DMS79 (cell line): ENCODE measurements around the gene DIAPH3.
"Not testable (repeated sequence)": the region's sequence is repeated elsewhere in the genome, so short reads cannot be mapped to it uniquely, and the experiment has no call there.

Source experiments
- DNase-seq: peaks from one replicate; lab custom pipeline; 2025; lab: John Stamatoyannopoulos, UW

DIAPH3 gene

GRCh38 chr13:60093425-60094019 is 70.2 kb downstream of the DIAPH3 start:
- no peak for DNase-seq

GRCh38 chr13:60091573-60091972 is 72.2 kb downstream of the DIAPH3 start:
- DNase-seq, result no peak

- no peak for DNase-seq
These were observed 73.2 kb downstream of the DIAPH3 start for GRCh38 chr13:60090574-60090973.

GRCh38 chr13:60083780-60084179 is 79.9 kb downstream of the DIAPH3 start:
- DNase-seq, result not testable (repeated sequence)

GRCh38 chr13:60080850-60081249 is 82.9 kb downstream of the DIAPH3 start:
- no peak for DNase-seq

GRCh38 chr13:60078226-60078625 is 85.5 kb downstream of the DIAPH3 start:
- no peak for DNase-seq

- no peak for DNase-seq
These were observed 87.9 kb downstream of the DIAPH3 start for GRCh38 chr13:60075850-60076249.

GRCh38 chr13:60074397-60074796 is 89.3 kb downstream of the DIAPH3 start:
- no peak for DNase-seq

GRCh38 chr13:60066226-60066625 is 97.5 kb downstream of the DIAPH3 start:
- no peak for DNase-seq

- no peak for DNase-seq
These were observed 101.2 kb downstream of the DIAPH3 start for GRCh38 chr13:60062502-60062901.

- DNase-seq, result no peak
These were observed 102.0 kb downstream of the DIAPH3 start for GRCh38 chr13:60061737-60062136.

- DNase-seq, result no peak
These were observed 111.9 kb downstream of the DIAPH3 start for GRCh38 chr13:60051754-60052285.

- not testable (repeated sequence) for DNase-seq
These were observed 115.4 kb downstream of the DIAPH3 start for GRCh38 chr13:60048353-60048752.

GRCh38 chr13:60047918-60048317 is 115.8 kb downstream of the DIAPH3 start:
- DNase-seq, result no peak

- no peak for DNase-seq
These were observed 119.4 kb downstream of the DIAPH3 start for GRCh38 chr13:60044321-60044720.

- no peak for DNase-seq
These were observed 120.5 kb downstream of the DIAPH3 start for GRCh38 chr13:60043262-60043661.

GRCh38 chr13:60040668-60041067 is 123.1 kb downstream of the DIAPH3 start:
- DNase-seq, result not testable (repeated sequence)

- no peak for DNase-seq
These were observed 127.9 kb downstream of the DIAPH3 start for GRCh38 chr13:60035874-60036273.

- DNase-seq, result no peak
These were observed 130.9 kb downstream of the DIAPH3 start for GRCh38 chr13:60032851-60033250.

GRCh38 chr13:60028021-60028420 is 135.7 kb downstream of the DIAPH3 start:
- no peak for DNase-seq

- no peak for DNase-seq
These were observed 137.4 kb downstream of the DIAPH3 start for GRCh38 chr13:60026286-60026685.

GRCh38 chr13:60020288-60020687 is 143.4 kb downstream of the DIAPH3 start:
- no peak for DNase-seq

- no peak for DNase-seq
These were observed 144.4 kb downstream of the DIAPH3 start for GRCh38 chr13:60019119-60019993.
